Fibroblast of villous mesenchyme (primary cell): Measurements from ENCODE around the gene WIZ. TPM values are rescaled to one million over a fixed set of nuclear protein-coding genes. Genes with fewer than 3 reads are reported as not detected.

Experiments
- DNase-seq: peaks from one replicate; pipeline ENCODE4 v3.0.0-alpha.2; 2010; ENCODE audit warnings: low read depth
- H3K4me3 ChIP-seq: 2 replicates; pipeline ENCODE4 v1.5.1; 2011; ENCODE audit warnings: low read depth, mild to moderate bottlenecking, low read length
- total RNA-seq: library from RNA; depleted of rRNA; stranded (reverse); fragments of >200 nt; gene quantifications from 2 replicates; pipeline ENCODE4 v1.2.3, GENCODE V29; 2012
- TF ChIP-seq, protein P1 (sequence below): IDR thresholded peaks from 2 replicates; pipeline ENCODE4 v1.5.1; 2012; ENCODE audit warnings: low read depth, mild to moderate bottlenecking, low read length; ENCODE audit not compliant: insufficient read depth

WIZ gene
- total RNA-seq, 1 donor = 7.3 TPM

DNA sequence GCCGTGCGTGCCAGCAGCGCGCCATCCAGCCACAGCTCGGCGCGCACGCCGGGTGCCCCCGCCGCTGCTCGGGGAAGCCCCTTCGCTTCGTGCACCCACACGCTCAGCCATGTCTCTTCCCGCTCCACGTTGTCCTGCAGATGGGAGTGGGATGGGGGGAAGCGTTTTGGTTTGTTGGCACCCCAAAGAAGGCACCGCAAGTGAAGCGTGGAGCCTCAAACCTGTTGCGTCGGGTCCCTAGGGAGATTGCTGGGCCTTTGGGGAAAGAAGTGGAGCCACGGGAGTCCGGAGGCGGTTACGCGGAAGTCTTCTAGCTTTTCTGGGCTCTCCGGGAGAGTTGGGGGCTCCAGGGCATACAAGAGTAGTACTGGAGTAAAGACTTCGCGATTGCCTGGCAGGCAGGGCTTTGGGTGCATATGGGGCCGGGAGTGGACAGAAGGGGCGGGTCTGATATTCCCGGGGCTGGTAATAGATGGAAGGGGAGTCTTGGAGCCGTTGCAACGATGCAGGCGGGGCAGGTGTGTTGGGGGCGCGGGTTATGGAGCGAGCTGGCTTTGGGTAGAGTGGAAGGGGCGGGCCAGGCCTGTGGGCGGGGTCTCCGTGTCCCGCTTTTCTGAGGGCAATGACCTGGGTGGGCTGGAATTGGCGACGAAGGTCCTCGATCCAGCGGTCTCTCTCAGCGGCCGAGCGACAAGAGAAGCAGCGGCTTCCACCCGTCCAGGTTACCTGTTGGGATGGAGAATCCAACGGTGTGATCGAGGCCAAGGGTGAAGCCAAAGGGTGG is 8.1 kb upstream of the WIZ start:
- H3K4me3 ChIP-seq = no peak overlapping the region
- DNase-seq = no peak

DNA sequence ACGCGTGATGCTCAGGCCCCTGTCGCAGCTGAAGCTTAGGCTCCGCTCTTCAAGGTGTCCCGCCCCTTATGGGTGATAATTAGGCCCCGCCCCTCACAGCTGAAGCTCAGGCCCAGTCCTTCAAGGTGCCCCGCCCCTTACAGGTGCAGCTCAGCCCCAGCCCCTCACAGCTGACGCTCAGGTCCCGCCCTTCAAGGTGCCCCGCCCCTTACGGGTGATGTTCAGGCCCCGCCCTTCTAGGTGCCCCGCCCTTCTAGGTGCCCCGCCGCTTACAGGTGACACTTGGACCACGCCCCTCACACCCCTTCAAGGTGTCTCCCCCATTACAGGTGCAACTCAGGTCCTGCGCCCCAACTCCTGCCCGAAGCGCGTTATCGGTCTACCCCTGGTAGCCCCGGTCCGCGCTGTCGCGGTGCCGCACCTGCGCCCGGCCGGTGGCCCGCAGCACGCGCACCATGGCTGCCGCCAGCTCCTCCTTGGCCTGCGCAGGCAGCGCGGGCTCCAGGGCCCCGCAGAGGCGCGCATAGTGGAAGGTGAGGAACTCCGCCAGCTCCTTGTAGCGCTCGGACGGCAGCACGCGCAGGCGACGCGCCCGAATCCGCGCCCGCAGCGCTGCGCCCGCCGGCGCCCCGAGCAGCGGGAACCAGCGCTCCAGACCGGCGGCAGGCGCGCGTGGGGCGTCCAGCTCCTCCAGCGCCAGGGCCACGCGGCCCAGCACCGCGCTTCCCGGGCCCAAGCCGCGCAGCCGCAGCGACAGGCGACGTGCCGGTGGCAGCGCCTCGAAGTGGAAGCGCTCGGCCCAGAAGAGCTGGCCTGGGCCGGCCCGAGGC is 7.3 kb upstream of the WIZ start:
- TF ChIP-seq, protein P1, sequence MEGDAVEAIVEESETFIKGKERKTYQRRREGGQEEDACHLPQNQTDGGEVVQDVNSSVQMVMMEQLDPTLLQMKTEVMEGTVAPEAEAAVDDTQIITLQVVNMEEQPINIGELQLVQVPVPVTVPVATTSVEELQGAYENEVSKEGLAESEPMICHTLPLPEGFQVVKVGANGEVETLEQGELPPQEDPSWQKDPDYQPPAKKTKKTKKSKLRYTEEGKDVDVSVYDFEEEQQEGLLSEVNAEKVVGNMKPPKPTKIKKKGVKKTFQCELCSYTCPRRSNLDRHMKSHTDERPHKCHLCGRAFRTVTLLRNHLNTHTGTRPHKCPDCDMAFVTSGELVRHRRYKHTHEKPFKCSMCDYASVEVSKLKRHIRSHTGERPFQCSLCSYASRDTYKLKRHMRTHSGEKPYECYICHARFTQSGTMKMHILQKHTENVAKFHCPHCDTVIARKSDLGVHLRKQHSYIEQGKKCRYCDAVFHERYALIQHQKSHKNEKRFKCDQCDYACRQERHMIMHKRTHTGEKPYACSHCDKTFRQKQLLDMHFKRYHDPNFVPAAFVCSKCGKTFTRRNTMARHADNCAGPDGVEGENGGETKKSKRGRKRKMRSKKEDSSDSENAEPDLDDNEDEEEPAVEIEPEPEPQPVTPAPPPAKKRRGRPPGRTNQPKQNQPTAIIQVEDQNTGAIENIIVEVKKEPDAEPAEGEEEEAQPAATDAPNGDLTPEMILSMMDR = no peak
- DNase-seq = no peak

More for the DNA sequence above, 8.1 kb upstream of the WIZ start:
- TF ChIP-seq, protein P1 = no peak

DNA sequence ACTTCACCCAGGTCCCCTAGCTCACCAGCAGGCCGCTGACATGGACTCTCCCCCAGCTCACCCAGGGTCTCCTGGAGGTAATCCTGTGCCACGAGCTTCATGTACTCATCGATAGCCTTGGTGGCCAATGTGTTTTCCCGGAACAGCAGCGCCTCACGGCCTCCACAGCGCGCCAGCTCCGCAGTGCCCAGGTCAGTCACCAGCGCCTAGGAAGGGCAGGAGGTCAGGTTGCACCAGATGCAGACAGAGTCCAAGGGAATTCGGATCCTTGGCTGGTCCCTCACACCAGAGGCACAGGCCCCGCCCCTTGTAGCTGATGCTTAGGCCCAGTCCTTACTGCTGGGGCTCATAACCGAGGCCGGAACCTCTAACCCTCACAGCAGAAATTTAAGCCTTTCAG is 6.7 kb upstream of the WIZ start:
- no peak overlapping the region for H3K4me3 ChIP-seq
- DNase-seq = no peak
- TF ChIP-seq, protein P1 = no peak

More for the DNA sequence above, 7.3 kb upstream of the WIZ start:
- no peak overlapping the region for H3K4me3 ChIP-seq

DNA sequence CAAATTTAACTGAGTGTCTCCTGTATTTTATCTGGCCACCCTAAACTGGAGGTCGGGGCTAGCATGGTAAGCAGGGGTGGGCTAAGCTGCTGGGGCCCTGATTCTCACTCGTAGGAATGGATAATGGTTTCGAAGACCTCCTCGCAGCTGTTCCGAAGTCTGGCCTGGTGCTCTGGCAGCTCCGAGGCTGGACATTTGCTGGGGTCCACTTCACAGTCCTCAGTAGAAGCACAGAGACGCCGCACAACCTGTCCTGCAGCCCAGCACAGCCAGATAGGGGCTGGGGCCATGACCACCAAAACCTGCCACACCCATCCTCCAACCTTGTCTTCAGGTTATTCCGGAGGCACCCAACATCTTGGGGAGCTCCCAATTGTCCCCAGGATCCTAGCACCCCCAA is 6.2 kb upstream of the WIZ start:
- DNase-seq = no peak
- no peak overlapping the region for H3K4me3 ChIP-seq
- TF ChIP-seq, protein P1 = no peak

DNA sequence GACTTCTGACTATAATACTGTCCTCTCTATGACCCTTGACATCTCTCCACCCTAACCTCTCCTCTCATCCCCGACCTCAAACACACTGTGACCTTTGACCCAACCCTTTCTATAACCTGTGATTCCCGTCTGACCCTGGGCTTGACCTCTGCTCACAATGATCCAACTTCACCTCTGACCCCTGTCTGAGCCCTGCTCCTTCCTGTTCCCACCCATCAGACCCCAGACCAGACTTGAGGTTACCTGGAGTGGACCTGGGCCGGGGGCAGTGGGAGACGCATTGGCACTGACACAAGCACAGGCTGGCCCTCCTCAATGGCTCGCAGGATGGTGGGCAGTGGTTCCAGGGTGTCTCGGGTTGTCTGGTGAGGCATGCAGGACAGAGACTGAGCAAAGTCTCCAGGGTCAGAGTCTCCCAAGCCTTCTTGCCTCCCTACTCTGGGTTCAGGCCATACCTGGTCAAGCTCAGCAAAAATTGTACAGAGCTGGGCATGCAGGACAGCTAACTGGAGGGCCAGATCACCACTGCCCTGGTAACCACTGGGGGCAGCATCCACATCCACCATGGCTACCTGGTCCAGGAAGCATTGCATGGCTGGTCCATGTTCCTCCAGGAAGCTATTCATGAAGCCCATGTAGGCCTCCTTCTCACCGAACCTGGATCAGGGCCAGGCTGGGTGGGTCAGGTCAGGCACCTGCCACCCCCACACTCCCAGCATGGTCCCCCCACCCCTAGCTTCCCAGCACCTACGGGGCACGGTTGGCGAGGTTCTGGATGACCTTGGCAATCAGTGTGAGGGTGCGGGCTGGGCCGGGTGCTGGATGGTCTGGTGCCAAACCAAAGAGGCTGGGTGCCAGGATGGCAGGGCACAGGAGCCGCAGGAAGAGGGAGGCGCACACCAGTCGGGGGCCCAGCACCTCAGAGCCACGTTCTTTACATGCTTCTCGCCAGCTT is 4.4 kb upstream of the WIZ start:
- no peak for DNase-seq
- TF ChIP-seq, protein P1 = peak; percentile 13
- no peak overlapping the region for H3K4me3 ChIP-seq

DNA sequence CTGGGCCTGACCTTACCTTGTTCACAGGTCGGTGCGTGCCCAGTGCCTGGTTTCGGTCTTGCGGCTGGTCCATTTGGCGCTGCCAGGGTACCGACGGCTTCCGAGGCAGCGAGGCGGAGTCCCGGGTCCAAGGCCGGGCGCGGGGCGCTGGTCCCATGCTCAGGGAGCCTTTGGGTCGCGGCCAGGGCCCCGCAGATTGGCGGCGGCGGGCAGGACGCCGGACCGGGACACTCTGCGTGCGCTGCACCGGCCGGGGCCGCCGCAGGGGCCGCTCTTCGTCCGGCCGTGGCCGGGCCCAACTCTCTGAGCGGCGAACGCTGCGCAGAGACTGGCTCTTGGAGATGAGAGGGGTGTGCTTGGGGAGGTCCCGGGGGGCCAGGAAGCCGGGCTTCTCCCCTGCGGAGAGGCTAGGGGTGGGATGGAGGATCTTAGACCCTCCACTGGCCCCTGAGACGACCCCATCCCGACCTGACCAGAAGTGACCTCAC is 3.4 kb upstream of the WIZ start:
- DNase-seq = no peak
- TF ChIP-seq, protein P1 = peak; percentile 35
- H3K4me3 ChIP-seq = peak overlapping the region; percentile 55
